Endometrial microvascular endothelial cells (primary cell): Measurements from ENCODE around the gene CUL4A. TPM values are rescaled to one million over a fixed set of nuclear protein-coding genes. Genes with fewer than 3 reads are reported as not detected.
"Not testable (repeated sequence)": the region's sequence is repeated elsewhere in the genome, so short reads cannot be mapped to it uniquely, and the experiment has no call there.

Experiments
- in situ Hi-C: cut with HindIII; loops from 2 replicates; pipeline ENCODE4 v1.10.0; 2017; ENCODE audit warnings: low sequenced_read_pairs, low pct_unique_long_range_greater_than_20kb; ENCODE audit errors: inconsistent ontology term
- total RNA-seq: library from RNA; depleted of rRNA; stranded (reverse); fragments of >200 nt; gene quantifications from one replicate; pipeline ENCODE4 v1.2.3, GENCODE V29; 2015; ENCODE audit errors: inconsistent ontology term

CUL4A gene
- total RNA-seq, 1 donor from 2014 or later, result 103 TPM

- in situ Hi-C loops, result no loop called here
Observed at GRCh38 chr13:113226873-113227450, 17.5 kb downstream of the CUL4A start.

DNA sequence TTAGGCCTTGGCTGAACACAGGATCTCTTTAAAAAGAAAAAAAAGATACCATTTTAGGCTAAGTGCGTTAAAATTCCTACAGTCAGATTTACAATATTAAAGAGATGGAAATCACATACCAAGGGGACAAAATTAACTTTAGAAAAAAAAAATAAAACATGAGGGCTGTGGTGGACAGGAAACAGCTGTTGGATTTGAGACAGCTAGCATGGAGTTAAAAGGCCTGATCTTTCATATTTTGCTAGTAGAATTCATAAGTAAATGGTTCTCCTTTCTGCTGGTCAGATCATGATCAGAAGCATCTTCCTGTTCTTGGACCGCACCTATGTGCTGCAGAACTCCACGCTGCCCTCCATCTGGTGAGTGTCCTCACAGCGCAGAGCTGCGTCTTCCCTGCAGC is 19.7 kb downstream of the CUL4A start:
- in situ Hi-C loops, result no loop called here

DNA sequence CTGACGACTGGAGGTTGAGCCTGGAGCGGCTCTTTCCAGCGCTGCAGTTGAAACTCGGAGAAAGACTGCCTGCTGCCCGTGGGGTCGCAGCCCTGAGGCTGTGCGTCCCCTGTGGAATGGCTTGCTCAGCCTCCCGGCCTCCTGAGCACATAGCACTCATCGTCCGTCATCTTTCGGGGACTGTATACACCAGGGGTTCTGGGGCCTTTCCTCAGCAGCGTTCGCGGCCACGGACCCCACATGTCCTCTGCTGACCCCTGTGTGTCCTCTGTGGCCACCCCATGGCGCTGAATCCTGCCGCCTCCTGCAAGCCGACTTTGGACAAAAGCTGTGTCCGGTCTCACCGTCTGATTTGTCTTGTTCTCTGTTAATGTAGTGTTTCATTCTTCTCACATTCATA is 20.4 kb downstream of the CUL4A start:
- in situ Hi-C loops, result no loop called here

DNA sequence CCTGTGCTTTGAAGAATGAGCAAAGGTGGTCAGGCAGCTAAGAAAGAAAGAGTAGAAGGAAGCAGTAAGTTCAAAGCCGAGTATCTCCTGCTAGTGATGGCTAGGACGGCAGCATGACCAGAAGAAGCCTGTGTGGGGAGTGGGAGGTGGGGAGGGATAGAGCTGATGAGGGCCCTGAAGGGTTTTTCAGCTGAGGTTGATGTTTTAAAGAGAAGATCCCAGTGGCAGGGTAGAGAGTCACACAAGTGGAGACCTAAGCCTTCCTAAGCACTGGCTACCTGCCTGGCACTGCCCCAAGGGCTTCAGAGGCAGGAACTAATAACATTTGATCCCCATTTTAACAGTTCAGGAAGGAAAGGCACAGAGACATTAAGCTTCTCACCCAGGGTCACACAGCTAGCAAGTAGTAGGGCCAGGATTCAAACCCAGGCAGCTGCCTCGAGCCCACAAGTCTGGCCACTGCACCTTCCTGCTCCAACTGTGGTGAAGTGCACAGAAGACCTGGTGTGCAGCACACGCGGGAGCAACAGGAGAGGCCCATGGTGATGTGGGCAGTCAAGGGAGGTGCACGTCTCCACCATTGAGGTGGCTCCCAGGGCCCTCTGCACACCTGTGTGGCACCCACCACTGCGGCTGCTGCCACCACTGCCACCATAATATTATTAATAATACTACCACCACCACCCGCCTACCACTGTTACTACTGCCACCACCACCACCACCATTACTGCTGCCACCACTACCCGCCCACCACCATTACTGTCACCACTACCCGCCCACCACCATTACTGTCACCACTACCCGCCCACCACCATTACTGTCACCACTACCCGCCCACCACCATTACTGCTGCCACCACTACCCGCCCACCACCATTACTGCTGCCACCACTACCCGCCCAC is 22.1 kb downstream of the CUL4A start:
- in situ Hi-C loops, result no loop called here

DNA sequence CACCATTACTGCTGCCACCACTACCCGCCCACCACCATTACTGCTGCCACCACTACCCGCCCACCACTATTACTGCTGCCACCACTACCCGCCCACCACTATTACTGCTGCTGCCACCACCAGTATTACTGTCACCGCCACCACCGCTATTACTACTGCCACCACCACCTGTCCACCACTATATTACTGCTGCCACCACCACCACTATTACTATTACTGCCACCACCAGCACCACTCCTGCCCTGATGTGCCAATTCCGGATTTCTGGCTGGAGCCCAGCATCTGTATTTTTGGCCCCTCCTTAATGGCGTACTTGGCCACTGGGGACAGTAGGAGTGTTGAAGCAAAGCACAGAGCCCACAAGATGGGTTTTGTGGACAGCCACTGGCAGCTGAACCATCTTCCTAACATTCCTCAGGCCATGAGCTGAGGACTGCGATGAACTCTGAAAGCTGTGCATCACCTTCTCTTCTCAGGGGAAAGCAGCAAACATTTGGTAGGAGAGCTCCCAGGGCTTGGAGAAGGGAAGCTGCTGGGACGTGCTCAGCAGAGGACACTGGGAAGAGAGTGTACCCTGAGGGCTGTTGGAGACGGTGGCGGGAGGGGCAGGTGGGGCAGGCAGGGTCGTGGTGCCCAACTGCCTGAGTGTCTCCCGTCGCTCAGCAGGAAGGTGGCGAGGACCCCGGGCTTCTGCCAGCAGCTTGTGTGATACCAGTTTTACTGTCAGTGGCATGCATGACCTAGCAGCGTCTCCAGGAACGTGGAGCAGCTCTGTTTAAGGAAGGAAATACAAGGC is 23.0 kb downstream of the CUL4A start:
- in situ Hi-C loops, result no loop called here

DNA sequence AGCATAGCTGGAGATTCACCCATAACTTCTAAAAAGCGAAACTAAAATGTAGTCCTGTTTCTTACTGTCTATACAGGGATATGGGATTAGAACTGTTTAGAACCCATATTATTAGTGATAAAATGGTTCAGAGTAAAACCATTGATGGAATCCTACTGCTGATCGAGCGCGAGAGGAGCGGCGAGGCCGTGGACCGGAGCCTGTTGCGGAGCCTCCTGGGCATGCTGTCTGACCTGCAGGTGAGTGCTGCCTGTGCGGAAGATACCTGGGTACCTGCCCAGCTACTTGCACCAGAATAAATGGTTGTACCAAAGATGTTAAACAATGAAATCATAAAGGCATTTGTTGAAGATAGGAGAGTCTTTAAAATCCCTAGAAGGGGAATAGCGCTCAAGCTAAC is 23.7 kb downstream of the CUL4A start:
- in situ Hi-C loops, result no loop called here

- in situ Hi-C loops, result no loop called here
Observed at GRCh38 chr13:113238536-113238935, 29.1 kb downstream of the CUL4A start.

GRCh38 chr13:113239357-113239756 is 29.9 kb downstream of the CUL4A start:
- in situ Hi-C loops, result no loop called here

DNA sequence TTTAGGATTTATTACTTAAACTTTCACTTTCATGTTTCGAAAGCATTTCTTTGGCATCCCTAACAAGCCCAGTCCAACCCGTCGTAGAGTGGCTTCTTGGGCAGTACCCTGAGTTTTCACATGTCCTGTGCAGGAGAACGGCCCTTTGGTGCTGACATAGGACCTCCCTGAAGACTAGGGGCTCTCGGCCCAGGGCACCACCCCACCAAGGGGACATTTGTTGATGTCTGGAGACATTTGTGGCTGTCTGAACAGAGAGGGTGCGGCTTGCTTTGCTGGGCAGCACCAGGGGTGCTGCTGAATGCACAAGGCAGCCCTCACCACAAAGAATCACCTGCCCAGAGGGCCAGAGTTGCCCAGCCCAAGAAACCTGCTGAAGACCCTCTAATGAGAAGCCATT is 30.6 kb downstream of the CUL4A start:
- in situ Hi-C loops, result no loop called here

DNA sequence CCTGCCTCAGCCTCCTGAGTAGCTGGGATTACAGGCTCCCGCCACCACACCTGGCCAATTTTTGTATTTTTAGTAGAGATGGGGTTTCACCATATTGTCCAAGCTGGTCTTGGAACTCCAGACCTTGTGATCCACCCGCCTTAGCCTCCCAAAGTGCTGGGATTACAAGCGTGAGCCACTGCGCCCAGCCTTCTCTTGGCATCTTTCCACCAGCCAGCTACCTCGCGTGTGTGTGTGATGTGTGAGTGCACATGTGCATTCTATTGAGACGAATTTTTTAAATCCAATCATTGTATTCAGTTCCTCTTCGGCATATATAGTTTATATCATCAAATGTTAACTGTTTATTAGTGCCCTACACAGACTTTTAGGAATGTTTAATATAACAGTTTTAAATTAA is 32.2 kb downstream of the CUL4A start:
- in situ Hi-C loops, result not testable (repeated sequence)

GRCh38 chr13:113243847-113244246 is 34.4 kb downstream of the CUL4A start:
- in situ Hi-C loops, result no loop called here

DNA sequence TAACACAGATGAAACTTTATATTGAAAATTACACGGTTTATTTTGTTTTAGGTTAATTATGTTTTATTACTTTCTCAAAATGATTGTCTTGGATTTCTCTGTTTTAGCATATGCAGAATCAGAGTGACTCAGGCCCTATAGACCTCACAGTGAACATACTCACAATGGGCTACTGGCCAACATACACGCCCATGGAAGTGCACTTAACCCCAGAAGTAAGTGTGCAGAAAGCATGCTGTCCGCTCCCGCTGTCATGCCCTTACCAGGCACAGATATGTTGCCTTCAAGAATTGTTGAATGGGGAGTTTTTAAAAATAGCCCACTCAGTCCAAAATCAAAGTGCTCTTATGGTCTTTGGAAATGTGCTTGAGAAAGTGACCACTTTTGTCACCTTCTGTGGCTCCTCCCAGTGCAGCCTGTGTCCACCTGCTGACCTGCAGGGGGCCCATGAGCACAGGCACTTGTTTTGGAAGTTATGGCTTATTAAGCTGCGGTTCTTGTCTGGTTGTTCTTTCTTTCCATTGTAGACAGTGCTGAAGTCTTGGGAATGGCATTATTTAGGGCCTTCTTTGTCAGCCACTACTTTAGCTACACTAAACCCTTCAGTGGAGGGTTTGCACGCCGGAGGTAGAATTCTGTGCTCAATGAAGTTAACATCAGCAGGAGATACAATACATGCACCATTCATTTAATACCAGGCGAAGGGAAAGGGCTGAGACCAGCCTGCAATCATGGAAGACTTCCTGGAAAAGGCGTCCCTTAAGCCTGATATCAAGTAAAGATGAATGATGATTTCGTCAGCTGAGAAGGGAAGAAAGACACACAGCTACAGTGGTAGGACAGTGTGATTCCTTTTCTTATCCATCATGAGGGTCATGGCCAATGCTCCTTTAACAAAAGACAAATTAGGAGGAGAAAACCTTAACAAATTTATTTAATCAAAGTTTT is 36.7 kb downstream of the CUL4A start:
- in situ Hi-C loops, result no loop called here

DNA sequence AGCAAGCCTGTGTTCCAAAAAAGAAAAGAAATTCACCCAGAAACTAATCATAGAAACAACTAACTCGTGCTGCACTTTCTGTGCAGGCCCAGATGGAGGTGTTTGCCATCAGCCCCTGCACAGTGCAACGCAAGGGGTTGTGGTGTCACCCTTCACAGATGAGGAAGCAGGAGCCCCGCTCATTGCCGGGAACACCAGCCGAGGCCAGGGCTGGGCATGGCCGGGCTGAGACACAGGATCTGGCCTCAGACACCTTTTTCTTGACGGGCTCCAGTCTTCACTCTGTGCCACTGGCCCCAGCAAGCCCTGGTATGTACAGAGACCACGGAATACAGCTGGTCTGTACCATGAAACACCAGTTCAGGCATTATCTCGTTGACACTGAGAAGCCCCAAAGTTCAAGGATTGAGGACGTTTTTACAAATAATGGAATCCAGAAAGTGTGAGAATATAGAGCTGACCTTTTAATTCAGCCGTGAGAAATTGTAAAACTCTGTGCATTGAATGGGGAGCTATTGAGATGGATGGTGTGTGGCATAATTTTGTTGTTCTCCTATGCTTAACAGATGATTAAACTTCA is 43.2 kb downstream of the CUL4A start:
- in situ Hi-C loops, result no loop called here

DNA sequence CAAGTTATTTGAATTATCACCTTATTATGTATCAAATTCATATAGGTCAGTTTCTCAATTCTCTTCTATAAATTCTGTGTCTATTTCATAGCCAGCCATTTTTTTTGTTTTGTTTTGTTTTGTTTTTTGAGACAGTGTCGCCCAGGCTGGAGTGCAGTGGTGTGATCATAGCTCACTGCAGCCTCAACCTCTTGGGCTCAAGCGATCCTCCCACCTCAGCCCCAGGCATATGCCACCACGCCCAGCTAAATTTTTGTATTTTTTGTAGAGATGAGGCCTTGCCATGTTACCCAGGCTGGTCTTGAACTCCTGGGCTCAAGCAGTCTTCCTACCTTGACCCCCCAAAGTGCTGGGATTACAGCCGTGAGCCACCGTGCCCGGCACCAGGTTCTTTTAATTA is 48.5 kb downstream of the CUL4A start:
- in situ Hi-C loops, result not testable (repeated sequence)

GRCh38 chr13:113258321-113259054 is 49.1 kb downstream of the CUL4A start:
- in situ Hi-C loops, result no loop called here

GRCh38 chr13:113260996-113261395 is 51.6 kb downstream of the CUL4A start:
- in situ Hi-C loops, result no loop called here

GRCh38 chr13:113263016-113263415 is 53.6 kb downstream of the CUL4A start:
- in situ Hi-C loops, result not testable (repeated sequence)
